Suprapubic skin (tissue), 4 donors: ENCODE data around the gene WDR77. TPM values are rescaled to one million over a fixed set of nuclear protein-coding genes. Genes with fewer than 3 reads are reported as not detected.

Source experiments
- DNase-seq, 2 donors: peaks; one replicate each; pipeline ENCODE4 v3.0.0-alpha.2; 2019; ENCODE audit warnings: low spot score in 2 of 2
- H3K27ac ChIP-seq: fragments of 200-600 bp; sonication (generic); one replicate; pipeline ENCODE4 v1.5.1; 2019
- H3K27me3 ChIP-seq: fragments of 200-600 bp; sonication (generic); one replicate; pipeline ENCODE4 v1.5.1; 2019
- H3K36me3 ChIP-seq: fragments of 200-600 bp; sonication (generic); one replicate; pipeline ENCODE4 v1.5.1; 2019
- H3K4me1 ChIP-seq: fragments of 200-600 bp; sonication (generic); one replicate; pipeline ENCODE4 v1.5.1; 2019
- H3K4me3 ChIP-seq: fragments of 200-600 bp; sonication (generic); one replicate; pipeline ENCODE4 v1.5.1; 2019; ENCODE audit warnings: mild to moderate bottlenecking
- H3K9me3 ChIP-seq: fragments of 200-600 bp; sonication (generic); one replicate; pipeline ENCODE4 v1.5.1; 2019
- CTCF ChIP-seq, 2 donors: fragments of 200-600 bp in 1 of 2; fragments of 450-650 bp in 1 of 2; sonication (generic) in 1 of 2; IDR thresholded peaks; one replicate each; pipeline ENCODE4 v1.5.1; 2016 to 2019; ENCODE audit warnings: antibody characterized with exemption in 2 of 2, mild to moderate bottlenecking in 1 of 2, moderate library complexity in 1 of 2
- EP300 ChIP-seq: sonication (generic); formaldehyde crosslinking; IDR thresholded peaks from one replicate; pipeline ENCODE4 v1.6.1; 2017; ENCODE audit warnings: antibody characterized with exemption
- POLR2A ChIP-seq, 2 donors: fragments of 450-650 bp; IDR thresholded peaks; one replicate each; pipeline ENCODE4 v1.6.1; 2017; ENCODE audit warnings: antibody characterized with exemption in 2 of 2, mild to moderate bottlenecking in 2 of 2, moderate library complexity in 2 of 2
- POLR2AphosphoS5 ChIP-seq, 3 donors: sonication (generic); formaldehyde crosslinking; IDR thresholded peaks; one replicate each; pipeline ENCODE4 v1.6.1; 2017; ENCODE audit warnings: antibody characterized with exemption in 3 of 3
- WGBS: methylation state at CpG from one replicate; pipeline ENCODE4 v1.1.5; 2018; 5-methylcytosine and 5-hydroxymethylcytosine counted together
- total RNA-seq, 4 donors: library from RNA; depleted of rRNA; stranded (reverse); fragments of >200 nt; gene quantifications; one replicate each; pipeline ENCODE4 v1.1.0, GENCODE V29; 2016

The WDR77 gene
- total RNA-seq, 4 donors from 2014 or later: 22.8 to 34.7 (median 33.4) TPM

GRCh38 chr1:111465754-111466153 lies 16.7 kb upstream of the WDR77 start:
- 94% methylated on average over 2 of the region's 2 CpGs for WGBS

GRCh38 chr1:111463029-111463683 lies 14.1 kb upstream of the WDR77 start:
- H3K27ac ChIP-seq: no peak overlapping the region
- no peak overlapping the region for H3K4me3 ChIP-seq
- H3K4me1 ChIP-seq: no peaks in the 10 kb centered on the region
- H3K36me3 ChIP-seq: peaks cover 52% of the 10 kb centered on the region
- no peaks in the 10 kb centered on the region for H3K27me3 ChIP-seq
- WGBS: 63% methylated on average over 4 of the region's 4 CpGs
- TF ChIP-seq CTCF (IDR thresholded peaks at IDR 0.05) (no peak), POLR2A (IDR thresholded peaks at IDR 0.05) (no peak), POLR2AphosphoS5 (IDR thresholded peaks at IDR 0.05) (no peak), EP300 (no peak)
- DNase-seq: no peak
- H3K9me3 ChIP-seq: no peaks in the 10 kb centered on the region

More at GRCh38 chr1:111465754-111466153, 16.7 kb upstream of the WDR77 start:
- H3K9me3 ChIP-seq: no peaks in the 10 kb centered on the region
- no peaks in the 10 kb centered on the region for H3K4me1 ChIP-seq
- H3K36me3 ChIP-seq: peaks cover 39% of the 10 kb centered on the region
- H3K27me3 ChIP-seq: no peaks in the 10 kb centered on the region
- H3K4me3 ChIP-seq: no peak overlapping the region
- TF ChIP-seq CTCF (IDR thresholded peaks at IDR 0.05): no peak
- no peak overlapping the region for H3K27ac ChIP-seq
- DNase-seq: no peak

GRCh38 chr1:111462370-111463028 lies 13.4 kb upstream of the WDR77 start:
- Histone ChIP-seq H3K27me3 (no peaks in the 10 kb centered on the region), H3K9me3 (no peaks in the 10 kb centered on the region), H3K4me1 (no peaks in the 10 kb centered on the region), H3K4me3 (no peak overlapping the region), H3K27ac (no peak overlapping the region), H3K36me3 (peaks cover 55% of the 10 kb centered on the region)
- TF ChIP-seq EP300 (no peak), CTCF (IDR thresholded peaks at IDR 0.05) (no peak), POLR2AphosphoS5 (IDR thresholded peaks at IDR 0.05) (no peak), POLR2A (IDR thresholded peaks at IDR 0.05) (no peak)
- WGBS: 90% methylated on average over 4 of the region's 4 CpGs
- no peak for DNase-seq

- no peak overlapping the region for H3K4me3 ChIP-seq
- peaks cover 63% of the 10 kb centered on the region for H3K36me3 ChIP-seq
- no peaks in the 10 kb centered on the region for H3K4me1 ChIP-seq
- 98% methylated on average over 6 of the region's 6 CpGs for WGBS
- H3K9me3 ChIP-seq: no peaks in the 10 kb centered on the region
- TF ChIP-seq EP300 (no peak), POLR2AphosphoS5 (IDR thresholded peaks at IDR 0.05) (no peak), POLR2A (IDR thresholded peaks at IDR 0.05) (no peak), CTCF (IDR thresholded peaks at IDR 0.05) (no peak)
- H3K27ac ChIP-seq: no peak overlapping the region
- DNase-seq: no peak
- H3K27me3 ChIP-seq: no peaks in the 10 kb centered on the region
Measured at GRCh38 chr1:111461765-111462164, 12.7 kb upstream of the WDR77 start.

DNA sequence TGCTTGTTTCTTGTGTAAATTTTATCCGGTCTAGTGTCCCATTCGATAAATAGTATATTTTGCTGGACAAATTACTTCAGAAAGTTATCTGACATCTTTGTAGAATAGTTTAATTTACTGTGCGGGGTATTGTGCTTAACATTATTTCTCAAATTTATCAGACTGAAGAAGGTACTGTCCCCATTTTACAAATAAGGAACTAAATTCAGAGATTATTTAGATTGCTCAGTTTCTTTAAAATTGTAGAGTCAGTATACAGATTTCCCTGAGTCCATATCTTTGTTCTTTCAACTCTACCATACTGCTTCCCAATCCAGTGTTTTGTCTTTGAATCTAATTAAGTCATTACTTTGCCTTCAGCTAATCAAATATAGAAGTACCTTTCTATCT lies 6.6 kb upstream of the WDR77 start:
- no peaks in the 10 kb centered on the region for H3K27me3 ChIP-seq
- H3K36me3 ChIP-seq: peaks cover 66% of the 10 kb centered on the region
- H3K27ac ChIP-seq: no peak overlapping the region
- H3K4me1 ChIP-seq: peaks cover 17% of the 10 kb centered on the region
- 96% methylated on average over 3 of the region's 3 CpGs for WGBS
- H3K4me3 ChIP-seq: no peak overlapping the region
- TF ChIP-seq POLR2AphosphoS5 (IDR thresholded peaks at IDR 0.05): no peak
- TF ChIP-seq EP300: no peak
- no peak for TF ChIP-seq CTCF (IDR thresholded peaks at IDR 0.05)
- no peak for TF ChIP-seq POLR2A (IDR thresholded peaks at IDR 0.05)
- no peaks in the 10 kb centered on the region for H3K9me3 ChIP-seq
- no peak for DNase-seq
